NCI-H345 treated with DMSO at 0.1 percent for 48 hours (cell line): ENCODE results near the gene POLR3H.
A peak's percentile ranks its signal among the peaks of the same experiment; 100 is the strongest.
"Not testable (repeated sequence)": the region's sequence is repeated elsewhere in the genome, so short reads cannot be mapped to it uniquely, and the experiment has no call there.

Experiments used
- DNase-seq: peaks from one replicate; lab custom pipeline; 2025; ENCODE audit not compliant: unreplicated experiment; lab: John Stamatoyannopoulos, UW

Gene POLR3H

GRCh38 chr22:41565403-41566054 is 21.3 kb upstream of the POLR3H start:
- no peak for DNase-seq

- no peak for DNase-seq
These were observed 20.3 kb upstream of the POLR3H start for GRCh38 chr22:41564563-41564962.

- DNase-seq: no peak
These were observed 18.9 kb upstream of the POLR3H start for GRCh38 chr22:41563051-41563711.

- no peak for DNase-seq
These were observed 18.2 kb upstream of the POLR3H start for GRCh38 chr22:41562461-41562860.

- no peak for DNase-seq
These were observed 17.5 kb upstream of the POLR3H start for GRCh38 chr22:41561788-41562187.

GRCh38 chr22:41561335-41561734 is 17.1 kb upstream of the POLR3H start:
- no peak for DNase-seq

- no peak for DNase-seq
These were observed 15.8 kb upstream of the POLR3H start for GRCh38 chr22:41560095-41560471.

- DNase-seq: not testable (repeated sequence)
These were observed 14.0 kb upstream of the POLR3H start for GRCh38 chr22:41558241-41558630.

- peak; percentile 38 for DNase-seq
These were observed 13.4 kb upstream of the POLR3H start for GRCh38 chr22:41557401-41558240.

- DNase-seq: no peak
These were observed 12.3 kb upstream of the POLR3H start for GRCh38 chr22:41556561-41556960.

- DNase-seq: no peak
These were observed 11.2 kb upstream of the POLR3H start for GRCh38 chr22:41555325-41555982.

GRCh38 chr22:41551877-41552582 is 7.8 kb upstream of the POLR3H start:
- DNase-seq: no peak

GRCh38 chr22:41550952-41551491 is 6.8 kb upstream of the POLR3H start:
- DNase-seq: no peak

GRCh38 chr22:41548830-41549211 is 4.6 kb upstream of the POLR3H start:
- no peak for DNase-seq

- DNase-seq: no peak
These were observed 604 bp upstream of the POLR3H start for GRCh38 chr22:41544671-41545476.

- DNase-seq: no peak
These were observed 2.0 kb downstream of the POLR3H start for GRCh38 chr22:41542224-41542623.

- DNase-seq: no peak
These were observed 2.8 kb downstream of the POLR3H start for GRCh38 chr22:41541484-41541883.

- no peak for DNase-seq
These were observed 3.9 kb downstream of the POLR3H start for GRCh38 chr22:41540365-41540764.

GRCh38 chr22:41540006-41540315 is 4.3 kb downstream of the POLR3H start:
- DNase-seq: no peak
